GM12875 (cell line): Measurements from ENCODE around the gene MRPS16.
A peak's percentile ranks its signal among the peaks of the same experiment; 100 is the strongest.
"Not testable (repeated sequence)": the region's sequence is repeated elsewhere in the genome, so short reads cannot be mapped to it uniquely, and the experiment has no call there.

Experiments
- H3K4me3 ChIP-seq: one replicate; pipeline ENCODE4 v1.5.1; 2011; ENCODE audit warnings: low read depth, low read length, control low read depth
- TF ChIP-seq, protein P1 (sequence below): IDR thresholded peaks from 2 replicates; pipeline ENCODE4 v1.5.1; 2011; ENCODE audit warnings: low read depth, mild to moderate bottlenecking, control low read depth, inconsistent platforms, low read length, moderate library complexity, borderline replicate concordance; ENCODE audit not compliant: insufficient read depth

The MRPS16 gene

DNA sequence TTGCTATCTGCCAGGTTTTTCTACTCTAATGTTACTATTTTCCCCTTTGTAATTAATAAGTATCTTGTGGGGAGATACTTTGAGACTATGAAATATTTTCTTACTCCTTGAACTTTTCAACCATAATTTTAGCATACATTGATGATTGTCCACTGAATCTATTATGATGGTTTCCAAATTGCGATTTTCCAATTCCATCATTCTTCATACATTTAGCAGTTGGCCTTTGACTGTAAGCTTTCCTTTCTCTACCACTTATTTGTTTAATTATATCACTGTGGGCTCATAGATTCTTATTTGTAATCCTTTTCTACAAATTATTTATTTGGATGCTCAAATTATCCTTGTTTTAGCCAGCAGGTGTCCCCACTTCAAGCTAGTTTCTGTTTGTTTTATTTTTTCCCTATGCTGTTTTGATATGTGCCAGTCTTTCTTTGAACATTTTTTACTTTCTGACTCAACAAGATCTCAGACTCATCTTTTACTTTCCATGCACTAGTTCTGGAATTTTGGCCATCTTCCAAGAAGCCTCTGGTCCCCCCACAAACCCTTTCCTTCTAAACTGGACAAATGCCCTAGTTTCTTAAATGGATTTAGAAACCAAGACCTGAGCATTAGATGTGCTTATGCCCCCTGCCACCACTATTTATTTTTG, 11.4 kb upstream of the MRPS16 start:
- TF ChIP-seq, protein P1, sequence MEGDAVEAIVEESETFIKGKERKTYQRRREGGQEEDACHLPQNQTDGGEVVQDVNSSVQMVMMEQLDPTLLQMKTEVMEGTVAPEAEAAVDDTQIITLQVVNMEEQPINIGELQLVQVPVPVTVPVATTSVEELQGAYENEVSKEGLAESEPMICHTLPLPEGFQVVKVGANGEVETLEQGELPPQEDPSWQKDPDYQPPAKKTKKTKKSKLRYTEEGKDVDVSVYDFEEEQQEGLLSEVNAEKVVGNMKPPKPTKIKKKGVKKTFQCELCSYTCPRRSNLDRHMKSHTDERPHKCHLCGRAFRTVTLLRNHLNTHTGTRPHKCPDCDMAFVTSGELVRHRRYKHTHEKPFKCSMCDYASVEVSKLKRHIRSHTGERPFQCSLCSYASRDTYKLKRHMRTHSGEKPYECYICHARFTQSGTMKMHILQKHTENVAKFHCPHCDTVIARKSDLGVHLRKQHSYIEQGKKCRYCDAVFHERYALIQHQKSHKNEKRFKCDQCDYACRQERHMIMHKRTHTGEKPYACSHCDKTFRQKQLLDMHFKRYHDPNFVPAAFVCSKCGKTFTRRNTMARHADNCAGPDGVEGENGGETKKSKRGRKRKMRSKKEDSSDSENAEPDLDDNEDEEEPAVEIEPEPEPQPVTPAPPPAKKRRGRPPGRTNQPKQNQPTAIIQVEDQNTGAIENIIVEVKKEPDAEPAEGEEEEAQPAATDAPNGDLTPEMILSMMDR = no peak
- H3K4me3 ChIP-seq = no peak overlapping the region

DNA sequence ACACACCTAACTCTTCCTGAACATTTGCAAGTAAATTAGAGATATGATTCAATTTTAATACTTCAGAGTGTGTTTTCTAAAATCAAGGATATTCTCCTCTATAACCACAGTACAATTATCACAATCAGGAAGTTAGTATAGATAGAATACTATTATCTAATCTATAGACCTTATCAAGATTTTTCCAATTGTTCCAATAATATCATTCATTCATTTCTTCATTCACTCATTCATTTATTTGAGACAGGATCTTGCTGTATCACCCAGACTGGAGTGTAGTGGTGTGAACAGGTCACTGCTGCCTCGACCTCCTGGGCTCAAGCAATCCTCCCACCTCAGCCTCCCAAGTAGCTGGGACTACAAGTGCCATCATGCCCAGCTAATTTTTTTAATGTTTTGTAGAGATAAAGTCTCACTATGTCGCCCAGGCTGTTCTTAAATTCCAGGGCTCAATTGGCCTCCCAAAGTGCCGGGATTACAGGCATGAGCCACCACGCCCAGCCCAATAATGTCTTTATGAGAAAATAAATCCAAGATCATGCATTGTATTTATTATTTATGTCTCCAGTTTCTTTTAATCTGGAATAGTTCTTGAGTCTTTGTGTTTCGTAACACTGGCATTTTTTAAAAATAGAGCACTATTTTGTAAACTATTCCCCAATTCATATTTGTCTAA, 10.6 kb upstream of the MRPS16 start:
- no peak overlapping the region for H3K4me3 ChIP-seq
- TF ChIP-seq, protein P1 = no peak

DNA sequence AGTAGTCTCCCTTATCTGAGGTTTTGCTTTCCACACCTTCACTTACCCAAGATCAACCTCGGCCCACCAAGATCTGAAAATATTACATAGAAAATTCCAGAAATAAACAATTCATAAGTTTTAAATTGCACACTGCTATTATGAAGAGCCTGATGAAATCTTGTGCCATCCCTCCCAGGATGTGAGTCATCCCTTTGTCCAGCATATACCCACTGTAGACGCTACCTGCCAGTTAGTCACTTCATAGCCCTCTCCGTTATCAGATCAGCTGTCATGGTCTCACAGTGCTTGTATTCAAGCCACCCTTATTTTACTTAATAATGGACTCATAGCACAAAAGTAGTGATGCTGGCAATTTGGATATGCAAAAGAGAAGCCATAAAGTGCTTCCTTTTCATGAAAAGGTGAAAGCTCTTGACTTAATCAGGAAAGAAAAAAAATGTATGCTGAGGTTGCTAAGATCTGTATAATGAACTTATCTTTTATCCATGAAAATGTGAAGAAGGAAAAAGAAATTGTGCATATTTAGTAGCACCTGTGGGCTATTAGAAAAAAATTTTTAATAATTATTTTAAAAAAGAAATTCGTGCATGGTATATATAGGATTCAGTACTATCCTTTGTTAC, 9.8 kb upstream of the MRPS16 start:
- no peak overlapping the region for H3K4me3 ChIP-seq
- TF ChIP-seq, protein P1 = no peak

DNA sequence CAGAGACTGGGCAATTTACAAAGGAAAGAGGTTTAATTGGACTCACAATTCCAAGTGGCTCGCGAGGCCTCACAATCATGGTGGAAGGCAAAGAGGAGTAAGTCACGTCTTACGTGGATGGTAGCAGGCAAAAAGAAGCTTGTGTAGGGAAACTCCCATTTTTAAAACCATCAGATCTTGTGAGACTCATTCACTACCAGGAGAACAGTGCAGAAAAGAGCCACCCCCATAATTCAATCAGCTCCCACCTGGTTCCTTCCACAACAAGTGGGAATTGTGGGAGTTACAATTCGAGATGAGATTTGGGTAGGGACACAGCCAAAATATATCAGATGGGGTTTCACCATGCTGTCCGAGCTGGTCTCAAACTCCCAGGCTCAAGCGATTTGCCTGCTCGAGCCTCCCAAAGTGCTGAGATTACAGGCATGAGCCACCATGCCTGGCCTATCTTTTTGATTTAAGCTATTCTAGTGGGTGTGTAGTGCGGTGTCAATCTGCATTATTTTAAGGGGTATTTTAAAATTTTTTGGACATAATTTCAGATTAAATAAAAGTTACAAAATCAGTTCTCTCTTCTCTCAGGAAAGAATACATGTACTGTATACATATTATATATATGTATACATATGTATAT, 9.0 kb upstream of the MRPS16 start:
- TF ChIP-seq, protein P1 = no peak
- H3K4me3 ChIP-seq = no peak overlapping the region

DNA sequence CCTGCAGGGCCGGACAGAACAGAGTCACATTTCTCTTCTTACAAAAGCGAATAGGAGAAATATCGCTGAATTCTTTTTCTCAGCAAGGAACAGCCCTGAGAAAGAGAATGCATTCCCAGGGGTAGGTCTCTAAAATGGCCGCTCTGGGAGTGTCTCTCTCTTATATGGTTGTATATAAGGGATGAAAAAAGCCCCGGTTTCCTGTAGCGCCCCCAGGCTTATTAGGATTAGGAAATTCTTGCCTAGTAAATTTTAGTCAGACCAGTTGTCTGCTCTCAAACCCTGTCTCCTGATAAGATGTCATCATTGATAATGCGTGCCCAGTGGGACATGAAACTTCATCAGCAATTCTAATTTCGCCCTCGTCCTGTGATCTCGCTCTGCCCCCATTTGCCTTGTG, 6.2 kb upstream of the MRPS16 start:
- H3K4me3 ChIP-seq = not testable (repeated sequence)

DNA sequence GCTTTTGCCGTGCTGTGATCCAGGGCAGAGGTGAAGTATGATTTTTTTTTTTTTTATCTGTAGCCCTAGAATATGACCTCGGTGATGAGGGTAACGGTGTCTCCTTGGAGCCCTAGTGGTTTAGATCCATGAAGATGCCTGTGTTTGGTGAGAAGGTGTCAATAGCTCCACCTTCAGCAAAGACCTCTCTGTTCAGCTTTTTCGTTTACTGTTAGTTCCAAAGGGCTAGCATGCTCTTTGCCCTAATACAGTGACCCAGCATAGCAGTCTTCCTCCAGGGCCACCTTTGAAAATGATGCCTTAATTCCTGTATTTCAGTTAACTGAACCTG, 746 bp upstream of the MRPS16 start:
- TF ChIP-seq, protein P1 = no peak
- peak overlapping the region; percentile 80 for H3K4me3 ChIP-seq

DNA sequence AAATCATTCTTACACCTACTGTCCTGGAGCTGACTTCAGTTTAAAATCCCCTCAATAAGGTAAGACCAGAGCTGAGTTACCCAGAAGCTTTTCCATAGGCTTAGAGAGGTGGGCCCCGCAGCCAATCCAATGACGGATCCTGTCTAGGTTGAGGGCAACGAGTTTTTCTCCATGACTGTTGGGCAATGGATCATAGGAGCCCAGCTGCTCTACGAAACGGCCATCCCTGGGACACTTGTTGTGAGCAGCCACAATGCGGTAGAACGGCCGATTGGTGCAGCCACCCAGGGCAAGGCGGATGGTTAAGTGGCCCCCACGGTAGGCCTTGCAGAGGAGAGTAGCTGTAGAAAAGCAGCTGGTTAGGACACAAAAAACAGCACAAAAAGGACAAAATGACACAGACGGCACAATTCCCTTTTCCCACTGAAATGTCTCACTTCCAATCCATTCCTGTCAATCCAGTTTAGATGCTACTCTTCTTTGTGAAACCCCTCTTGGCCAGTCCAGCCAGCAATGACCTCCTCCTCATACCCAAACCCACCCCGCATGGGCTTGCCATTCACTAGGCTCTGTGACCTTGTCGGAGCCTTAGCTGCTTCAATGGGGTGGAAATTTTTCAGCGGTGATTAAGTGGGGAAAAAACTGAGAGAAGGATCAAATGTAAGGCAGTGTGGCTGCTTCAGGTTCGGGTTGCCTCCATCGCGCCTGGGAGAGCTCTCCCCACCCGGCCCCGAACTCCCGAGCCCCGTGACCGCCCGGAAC, 580 bp downstream of the MRPS16 start:
- peak overlapping the region; percentile 80 for H3K4me3 ChIP-seq
- TF ChIP-seq, protein P1 = no peak
